IPS-NIHi11 (cell line): ENCODE measurements around the gene DOK5.
A peak's percentile ranks its signal among the peaks of the same experiment; 100 is the strongest.

Source experiments
- DNase-seq: peaks from one replicate; pipeline ENCODE4 v3.0.0; 2012; ENCODE audit warnings: mixed read lengths, low spot score

The DOK5 gene

DNA sequence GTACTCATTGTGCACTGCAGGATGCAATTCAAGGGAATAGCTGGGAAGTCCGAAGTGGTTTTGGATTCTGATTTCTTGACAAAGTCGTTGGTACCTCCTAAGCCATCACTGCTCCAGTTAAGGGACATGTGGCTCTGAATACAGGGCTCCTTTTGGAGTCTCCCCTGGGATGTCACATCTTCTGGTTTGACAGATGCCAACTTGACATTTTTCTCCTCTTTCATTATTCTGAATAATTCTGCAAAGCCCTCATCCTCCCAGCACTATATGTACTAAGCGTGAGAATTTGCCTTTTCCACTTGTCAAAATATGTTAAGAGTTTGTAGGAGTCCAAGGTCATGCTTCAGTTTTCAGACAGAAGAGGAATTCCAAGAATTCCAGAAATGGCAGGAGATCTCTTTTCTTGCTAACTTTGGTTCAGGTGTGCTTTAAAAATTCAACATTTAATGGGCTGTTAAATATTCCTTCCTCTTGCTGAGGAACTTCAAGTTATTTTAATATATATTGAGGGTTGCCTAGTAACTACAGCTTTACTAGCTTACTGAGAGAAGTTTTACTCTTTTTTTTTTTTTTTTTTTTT is 38.7 kb downstream of the DOK5 start:
- DNase-seq: no peak

DNA sequence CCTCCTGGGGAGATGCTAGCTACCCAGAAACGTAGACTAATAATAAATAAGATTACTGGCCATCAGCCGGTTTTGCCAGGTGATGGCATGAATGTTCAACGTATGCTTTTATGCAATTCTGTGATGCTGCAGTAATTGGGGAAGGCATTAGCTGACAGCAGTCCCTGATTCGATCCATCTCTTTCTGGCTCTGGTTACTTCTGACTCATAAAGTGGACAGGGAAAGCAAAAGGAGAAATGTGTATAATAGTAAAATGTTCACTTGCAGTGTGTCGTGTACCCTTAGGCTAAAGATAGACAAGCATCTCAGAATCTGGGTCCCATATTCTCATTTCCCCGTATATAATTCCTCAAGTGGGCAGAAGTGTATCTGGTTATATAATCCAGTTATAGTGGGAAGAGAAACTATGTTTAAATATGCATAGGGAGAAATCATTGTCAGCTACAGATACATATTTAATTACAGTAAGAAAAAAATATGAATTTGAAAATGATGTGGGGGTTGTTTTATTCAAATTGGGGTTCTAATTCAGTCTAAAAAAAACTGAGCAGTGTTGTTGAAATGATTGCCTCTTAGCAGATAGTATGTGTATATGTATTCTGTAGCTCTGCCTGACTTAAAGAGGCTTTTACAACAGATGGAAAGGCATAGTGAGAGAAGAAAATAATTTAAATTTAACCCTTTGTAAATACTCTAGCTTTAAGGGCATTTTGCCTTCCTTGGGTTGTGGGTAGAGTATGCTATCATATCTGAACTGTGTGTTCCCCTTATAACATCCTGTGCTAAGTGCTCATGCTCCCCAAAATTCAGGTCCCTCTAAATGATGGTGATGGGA is 40.6 kb downstream of the DOK5 start:
- DNase-seq: no peak

DNA sequence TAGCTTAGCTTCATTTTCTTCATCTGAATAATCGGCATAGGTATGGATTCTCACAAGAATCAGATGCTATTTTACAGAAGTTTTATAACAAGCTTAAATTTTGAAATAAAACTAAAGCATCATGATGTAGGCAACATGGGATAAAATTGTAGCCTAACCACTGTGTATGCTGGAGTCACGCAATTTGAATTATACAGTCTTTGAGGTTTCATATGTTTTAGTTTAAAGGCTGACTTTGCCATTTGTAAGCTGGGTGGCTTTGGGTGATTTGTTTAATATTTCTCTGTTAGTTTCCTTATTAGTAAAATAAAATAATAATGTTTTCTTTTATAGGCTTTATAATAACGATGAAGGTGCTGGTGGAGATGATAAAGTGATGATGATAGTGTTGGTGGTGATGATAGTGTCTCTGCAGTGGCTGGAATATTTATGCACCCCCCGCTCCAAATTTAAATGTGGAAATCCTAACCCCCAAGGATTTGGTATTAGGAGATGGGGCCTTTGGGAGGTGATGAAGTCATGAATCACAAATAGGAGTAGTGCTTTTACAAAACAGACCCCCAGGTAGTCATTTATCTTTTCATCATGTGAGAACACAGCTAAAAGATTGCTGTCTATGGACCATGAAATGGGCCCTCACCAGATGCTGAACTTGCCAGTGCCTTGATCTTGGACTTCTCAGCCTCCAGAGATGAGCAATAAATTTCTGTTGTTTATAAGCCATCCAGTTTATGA is 42.0 kb downstream of the DOK5 start:
- no peak for DNase-seq

DNA sequence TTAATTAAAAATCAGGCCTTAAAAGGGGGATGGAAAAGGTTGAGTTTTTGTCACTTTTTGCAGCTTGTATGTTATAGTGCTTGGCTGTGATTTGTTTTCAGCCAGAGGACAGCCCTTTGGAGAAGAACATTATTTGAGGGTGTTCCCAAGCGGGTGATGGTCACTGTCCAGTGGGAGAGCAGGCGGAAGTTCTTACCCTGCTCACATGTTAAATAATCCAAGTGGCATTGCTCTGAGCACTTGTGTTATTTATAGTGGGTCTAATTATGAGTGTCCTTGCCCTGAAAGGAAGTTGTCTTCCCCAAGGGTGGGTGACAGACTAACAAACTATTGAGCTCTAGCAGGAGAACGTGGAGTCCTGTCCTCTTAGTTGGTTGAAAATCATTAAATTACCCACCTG is 49.5 kb downstream of the DOK5 start:
- no peak for DNase-seq

DNA sequence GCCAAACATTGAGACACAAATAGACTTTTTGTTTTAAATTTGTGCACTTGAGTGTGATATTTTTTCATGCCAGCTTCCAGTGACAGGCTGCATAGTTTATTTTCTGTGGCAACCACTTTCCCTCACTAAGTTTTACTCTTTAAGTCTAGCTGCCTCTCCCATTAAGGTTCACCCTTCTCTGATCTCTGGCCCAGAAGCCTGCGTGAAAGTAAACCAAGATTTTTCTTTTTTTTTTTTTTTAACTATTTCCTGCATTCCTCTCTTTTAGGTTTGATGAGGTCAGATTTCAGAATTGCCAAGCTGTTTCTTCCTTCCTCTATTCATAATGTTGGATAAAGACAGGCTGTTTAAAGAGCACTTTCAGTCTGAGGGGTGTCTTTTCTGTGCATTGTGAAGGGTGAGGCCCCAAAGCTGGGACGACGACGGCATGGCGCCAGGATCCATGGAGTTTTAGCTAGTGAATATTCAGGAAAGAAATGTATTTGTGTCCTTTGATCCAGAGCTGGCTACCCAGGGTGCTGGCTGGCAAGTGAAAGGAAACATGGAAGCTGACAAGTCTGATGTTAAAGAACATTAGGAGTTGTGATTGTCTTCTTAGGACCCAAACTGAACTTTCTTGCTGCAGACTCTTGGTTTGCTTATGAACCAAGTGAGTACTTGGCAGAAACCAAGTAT is 50.7 kb downstream of the DOK5 start:
- DNase-seq: no peak

DNA sequence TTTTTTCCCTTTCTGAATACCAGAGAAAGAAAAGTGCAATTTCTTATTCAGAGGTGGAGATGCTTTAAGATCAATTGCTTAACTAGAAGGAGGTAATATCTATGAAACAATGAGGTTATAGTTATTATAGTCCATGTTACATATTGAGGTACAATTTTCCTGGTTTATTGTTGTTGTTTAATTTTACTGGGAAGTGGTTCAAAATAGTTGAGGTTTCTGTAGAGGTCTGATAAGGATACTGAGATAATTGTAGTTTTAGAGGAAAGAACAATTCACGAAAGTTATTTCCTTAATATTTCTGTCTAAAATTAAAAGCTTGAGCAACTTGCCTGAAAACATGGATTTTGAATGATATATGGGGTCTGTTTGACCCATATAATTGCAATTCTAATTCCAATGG is 51.4 kb downstream of the DOK5 start:
- DNase-seq: no peak

DNA sequence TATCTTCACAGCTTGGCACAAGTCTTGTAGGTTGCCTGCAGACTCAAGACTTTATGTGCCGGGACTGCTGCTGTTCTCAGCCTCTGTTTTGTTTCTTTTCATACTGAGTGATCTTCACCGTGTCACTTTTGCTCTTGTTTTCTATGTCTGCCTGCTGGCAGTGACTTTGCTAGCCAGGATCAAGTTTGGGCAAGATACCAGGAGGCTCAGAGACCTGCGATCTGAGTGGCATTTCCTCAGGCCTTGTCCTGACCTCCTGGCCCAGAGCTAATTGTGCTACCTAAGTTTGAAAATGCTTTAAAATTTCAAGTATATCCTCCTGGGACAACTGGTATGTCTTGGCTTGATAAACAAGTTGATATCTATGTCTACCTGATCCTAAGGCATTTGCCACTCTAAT is 57.2 kb downstream of the DOK5 start:
- DNase-seq: no peak

DNA sequence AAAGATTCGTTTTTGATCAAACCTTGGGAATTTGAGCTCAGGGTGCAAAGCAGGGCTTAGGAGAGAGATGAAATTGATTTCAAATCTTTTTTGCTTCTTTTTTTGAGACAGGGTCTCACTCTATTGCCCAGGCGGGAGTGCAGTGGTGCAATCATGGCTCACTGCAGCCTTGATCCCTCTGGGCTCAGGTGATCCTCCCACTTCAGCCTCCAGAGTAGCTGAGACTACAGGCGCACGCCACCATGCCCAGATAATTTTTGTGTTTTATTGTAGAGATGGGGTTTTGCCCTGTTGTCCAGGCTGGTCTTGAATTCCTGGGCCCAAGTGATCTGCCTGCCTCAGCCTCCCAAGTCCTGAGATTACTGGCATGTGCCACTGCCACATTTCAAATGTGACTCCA is 58.7 kb downstream of the DOK5 start:
- no peak for DNase-seq

DNA sequence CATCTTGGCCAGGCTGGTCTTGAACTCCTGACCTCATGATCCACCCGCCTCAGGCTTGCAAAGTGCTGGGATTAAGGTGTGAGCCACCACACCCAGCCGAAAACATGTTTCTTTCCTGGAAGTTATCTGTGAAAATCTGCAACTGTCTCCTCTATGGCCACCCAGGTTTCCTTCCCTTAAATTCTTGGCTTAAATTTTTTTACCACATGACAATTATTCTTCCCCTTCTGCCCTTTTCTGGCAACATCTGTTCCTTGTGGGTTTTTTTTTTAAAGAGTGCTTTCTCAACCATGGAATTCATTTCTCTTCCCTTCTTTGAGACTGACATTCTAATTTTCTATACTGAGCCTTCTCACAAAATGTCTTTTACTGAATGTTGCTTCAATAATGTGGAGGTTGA is 59.6 kb downstream of the DOK5 start:
- DNase-seq: no peak

DNA sequence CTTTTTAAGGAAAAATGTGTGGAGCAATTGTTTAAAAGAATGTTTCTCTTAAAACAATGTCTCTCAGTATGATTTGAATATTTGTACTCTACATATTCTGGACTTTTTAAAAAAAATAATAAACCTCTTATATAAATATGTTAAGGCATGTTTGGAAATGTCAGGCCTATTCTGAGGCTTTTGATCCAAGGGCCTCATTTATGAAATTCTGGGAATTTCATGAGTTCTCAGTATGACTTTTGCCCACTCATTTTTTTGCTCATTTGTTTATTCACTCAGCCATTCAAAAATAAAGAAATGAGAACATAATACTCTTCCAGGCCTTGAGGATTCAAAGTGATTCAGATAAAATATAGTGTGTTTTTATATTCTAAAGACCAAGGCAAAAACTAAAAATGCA is 60.4 kb downstream of the DOK5 start:
- no peak for DNase-seq

DNA sequence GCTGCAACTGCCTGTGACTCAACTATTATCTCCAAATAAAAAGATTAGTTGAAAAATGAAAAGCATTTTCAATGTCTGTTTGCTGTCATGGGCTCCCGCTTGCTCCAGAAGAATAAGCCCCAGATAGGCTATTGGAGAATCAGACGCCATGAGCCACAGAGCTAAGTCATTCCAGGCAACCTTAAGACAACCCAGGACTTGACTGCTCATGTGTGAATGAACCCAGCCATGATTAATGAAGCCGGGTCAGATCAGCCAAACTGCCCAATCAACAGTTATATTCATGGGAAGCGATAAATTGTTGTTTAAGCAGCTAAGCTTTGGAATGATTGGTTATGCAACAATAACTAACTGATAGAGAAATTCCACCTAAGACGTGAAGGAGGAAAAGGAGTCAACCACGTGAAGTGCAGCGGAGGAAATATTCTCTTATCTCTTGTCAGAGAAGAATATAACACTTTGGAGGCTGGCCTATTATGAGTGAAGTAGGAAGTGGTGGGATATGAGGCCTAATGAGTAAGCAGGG is 64.2 kb downstream of the DOK5 start:
- DNase-seq: no peak

DNA sequence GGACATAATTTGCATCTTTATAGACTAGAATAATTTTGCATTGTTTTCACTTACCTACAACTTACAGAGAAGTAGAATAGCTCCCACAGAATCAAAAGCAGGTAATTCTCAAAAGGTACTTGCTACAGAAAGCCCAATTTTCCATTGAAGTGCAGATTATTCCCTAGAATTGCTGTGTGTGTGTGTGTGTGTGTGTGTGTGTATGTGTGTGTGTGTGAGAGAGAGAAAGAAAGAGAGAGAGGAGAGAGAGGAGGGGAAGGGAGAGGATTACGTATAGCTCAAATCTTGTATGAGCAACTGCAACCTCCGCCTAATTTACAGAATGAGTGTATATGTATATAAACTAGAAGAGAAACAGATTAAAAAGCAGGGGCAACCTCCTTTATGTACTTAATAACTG is 68.0 kb downstream of the DOK5 start:
- DNase-seq: no peak

DNA sequence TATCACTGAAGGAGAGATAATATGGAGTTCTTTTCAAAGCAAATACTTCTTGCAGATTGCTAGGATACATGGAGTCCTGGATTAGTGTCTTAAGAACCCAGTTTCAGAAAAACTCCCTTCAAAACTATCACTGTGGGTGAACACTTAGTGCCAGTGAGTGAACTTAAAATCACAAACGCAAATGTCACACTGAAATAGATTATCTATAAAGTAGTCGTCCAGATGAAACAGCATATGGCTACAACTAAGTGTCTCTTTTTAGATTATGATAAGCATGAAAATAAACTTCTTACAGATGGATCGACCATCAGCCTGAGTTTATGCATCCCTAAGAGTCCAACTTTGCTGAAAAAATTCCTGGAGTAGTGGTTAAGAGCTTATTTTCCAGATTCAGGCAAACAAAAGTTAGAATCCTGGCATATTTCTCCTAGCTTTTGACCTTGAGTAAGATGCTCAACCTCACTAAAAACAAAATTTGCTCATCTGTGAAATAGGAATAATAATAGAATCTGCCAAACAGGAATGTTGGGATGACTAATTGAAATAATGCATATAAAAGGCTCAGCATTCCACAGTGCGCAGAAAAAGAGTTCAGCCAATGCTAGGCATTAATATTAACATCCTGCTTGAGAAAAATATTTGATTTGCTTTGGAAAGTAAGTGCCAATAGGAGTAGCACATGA is 70.4 kb downstream of the DOK5 start:
- DNase-seq: no peak

DNA sequence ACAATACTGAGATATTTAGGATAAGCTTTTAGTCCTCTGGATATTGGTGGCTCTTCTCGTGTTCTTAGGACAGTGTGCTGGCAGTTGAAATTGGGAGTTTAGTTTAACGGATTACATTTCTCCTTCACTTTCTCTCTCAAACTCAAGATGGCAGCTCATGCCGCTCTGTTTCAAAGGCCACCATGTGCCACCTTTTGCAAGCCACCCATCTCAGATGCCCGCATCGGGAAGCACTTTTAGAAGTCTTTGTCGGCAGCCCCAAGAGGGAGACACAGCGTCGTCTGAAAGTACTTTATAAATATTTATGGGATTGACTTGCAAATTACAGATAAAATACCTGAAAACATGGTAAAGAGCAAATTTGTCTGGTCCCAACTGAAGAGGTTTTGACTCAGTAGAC is 73.5 kb downstream of the DOK5 start:
- DNase-seq: no peak

DNA sequence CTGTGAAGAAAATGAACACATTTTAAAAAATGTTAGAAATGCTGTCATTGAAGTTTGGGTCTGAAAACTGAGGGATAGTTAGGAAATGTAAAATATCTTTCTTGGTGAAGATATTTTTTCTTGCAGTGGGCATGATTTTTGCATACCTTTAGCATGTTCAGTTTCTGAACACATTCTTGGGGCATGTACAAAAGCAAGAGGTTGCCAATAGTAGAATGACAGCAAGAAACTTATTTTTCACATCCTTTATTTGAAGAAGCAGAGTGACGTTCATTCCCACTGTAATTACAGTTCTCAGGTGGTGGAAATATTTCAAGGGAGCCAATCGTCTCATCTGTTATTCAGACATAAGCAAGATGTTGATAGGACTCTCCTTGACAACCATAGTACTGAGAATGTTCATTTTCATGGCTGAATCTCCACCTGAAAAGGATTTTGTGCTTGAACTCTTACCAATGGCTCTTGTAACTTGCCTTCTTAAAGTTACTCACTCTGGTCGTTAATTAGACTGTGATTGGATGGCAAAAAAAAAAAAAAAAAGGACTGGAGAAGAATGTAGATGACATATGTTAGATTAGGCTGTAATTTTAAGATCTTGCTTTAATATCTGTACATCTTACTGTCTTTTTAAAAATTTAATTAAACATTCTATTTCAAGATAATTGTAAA is 74.4 kb downstream of the DOK5 start:
- no peak for DNase-seq

DNA sequence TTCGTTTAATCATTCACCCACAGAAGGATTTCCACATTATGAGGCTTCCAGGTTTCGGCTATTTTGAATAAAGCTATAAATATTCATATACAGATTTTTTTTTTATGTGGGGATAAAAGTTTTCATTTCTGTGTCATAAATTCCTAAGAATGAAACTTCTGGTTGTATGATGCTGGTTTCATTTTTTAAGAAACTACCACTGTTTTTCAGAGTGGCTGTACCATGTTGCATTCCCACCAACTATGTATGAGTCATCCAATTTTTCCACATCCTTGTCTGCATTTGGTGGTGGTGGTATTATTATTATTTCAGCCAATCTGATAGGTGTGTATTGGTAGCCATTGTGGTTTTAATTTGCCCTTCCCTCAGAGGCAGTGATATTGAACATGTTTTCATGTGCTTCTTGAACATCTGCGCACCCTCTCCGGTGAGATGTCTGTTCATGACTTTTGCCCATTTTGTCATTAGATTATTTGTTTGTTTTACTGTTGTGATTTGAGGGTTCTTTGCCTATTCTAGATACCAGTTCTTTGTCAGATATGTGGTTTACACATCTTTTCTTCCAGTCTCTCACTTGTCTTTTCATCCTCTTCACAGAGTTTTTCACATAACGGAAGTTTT is 75.5 kb downstream of the DOK5 start:
- DNase-seq: no peak

DNA sequence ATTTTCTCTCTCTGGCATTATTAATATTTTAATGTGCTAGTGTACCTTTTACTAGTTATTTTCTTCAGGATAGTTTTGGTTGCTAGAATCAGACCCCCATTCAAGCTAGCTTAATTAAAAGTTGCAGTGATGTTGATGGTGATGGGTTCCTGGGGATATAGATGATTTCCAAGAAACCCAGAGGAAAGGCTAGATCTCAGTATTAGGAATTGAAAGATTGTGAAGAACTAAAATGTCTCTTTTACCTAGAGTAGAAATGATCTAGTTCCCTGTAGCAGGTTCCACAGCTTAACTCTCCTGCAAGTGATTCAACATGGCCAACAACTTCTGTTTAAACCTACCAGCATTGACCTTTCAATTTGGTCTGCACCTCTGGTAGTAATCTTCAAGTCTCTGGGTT is 78.6 kb downstream of the DOK5 start:
- DNase-seq: no peak

DNA sequence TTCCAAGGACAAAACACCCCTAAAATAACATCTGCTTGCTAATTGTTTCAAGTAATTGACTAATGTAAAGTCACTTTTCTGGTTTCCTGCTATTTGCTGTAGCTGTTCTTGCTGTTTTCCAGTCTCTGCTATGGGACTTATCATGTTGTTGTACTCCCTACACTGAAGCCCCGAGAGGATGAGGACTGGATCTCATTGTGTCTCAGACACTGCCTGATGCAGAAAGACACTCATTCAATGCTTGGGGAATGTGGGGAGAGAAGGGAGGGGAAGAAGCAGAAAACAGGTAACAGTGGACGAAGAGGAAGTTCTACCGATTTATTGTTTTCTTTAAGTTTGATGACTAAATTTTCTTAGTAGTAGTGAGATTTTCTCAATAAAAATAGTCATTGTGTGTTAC is 79.8 kb downstream of the DOK5 start:
- peak; percentile 13 for DNase-seq

DNA sequence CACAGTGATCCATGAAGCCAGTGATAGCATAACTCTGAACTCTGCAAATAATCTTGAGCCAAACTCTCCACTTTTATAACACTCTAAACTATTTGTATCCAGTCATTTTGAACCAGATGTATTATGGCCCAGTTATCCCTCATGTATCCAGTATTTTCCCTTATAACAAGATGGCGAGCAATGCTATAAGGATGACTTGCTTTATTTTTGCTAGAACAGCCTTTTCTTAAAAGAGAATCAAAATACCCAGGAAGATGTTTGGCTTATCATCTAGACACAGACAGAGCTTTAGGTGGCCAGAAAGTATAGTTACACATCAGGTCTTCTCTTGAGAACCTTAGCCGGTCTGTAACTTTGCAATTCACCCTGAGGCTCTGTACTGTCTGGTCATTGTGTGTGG is 81.0 kb downstream of the DOK5 start:
- no peak for DNase-seq

DNA sequence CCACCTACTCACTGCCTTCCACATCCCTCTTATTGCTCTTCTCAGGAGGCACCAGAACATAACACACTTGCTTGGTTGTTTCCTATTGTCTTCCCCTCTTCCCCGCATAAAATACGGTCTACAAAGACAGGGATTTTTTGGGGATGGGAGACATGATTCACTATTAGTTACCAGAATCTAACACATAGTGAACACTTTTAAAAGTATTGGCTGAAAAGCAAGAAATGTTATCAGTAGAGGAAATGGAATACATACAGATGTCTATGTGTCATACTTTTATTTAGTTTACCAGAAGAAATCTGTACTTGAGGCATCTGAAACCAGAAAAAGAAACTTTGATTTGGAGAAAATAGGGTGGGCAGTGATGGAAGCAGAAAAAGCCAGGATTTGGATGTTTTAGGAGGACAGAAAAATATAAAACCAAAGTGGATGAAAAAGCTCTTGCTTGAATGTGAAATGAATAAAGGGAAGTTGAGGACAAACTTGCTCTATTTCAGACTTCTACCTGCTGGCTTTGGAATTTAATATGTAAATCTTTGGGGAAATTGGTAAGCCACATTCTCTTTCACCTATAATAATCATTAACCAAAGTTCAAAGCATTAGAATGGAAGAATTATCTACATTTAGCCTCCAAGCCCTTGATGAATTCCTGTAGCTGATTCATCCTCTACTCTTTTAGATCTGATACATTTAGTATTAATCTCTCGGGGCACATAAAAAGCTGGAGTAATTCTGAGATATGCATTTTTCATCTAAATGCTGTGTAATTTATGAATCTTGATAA is 82.6 kb downstream of the DOK5 start:
- DNase-seq: no peak
